Measurements from ENCODE around the gene AKAP7. TPM values are rescaled to one million over a fixed set of nuclear protein-coding genes. Genes with fewer than 3 reads are reported as not detected.

Gene AKAP7
- total and polyA plus RNA-seq, 8 donors = 20.5 to 82.0 (median 25.9) TPM

DNA sequence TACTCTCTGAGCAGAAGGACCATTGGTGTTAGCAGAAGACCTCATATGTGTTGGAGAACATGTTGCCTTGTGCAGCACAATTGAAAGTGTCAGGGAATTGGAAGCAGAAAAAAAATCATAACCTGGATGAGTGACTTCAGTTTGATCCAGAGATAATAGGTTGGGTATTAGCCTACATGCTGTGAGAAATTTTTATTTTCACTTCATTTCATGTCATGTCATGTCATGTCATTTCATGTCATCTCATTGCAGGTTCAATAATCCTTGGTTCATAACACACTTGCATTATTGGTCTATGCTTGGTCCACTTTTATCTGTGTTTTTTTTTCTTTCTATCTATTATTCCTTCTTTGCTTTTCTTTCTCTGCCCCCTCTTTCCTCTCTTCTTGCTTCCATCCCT, 34.3 kb downstream of the AKAP7 start:
- TF ChIP-seq, protein P1, sequence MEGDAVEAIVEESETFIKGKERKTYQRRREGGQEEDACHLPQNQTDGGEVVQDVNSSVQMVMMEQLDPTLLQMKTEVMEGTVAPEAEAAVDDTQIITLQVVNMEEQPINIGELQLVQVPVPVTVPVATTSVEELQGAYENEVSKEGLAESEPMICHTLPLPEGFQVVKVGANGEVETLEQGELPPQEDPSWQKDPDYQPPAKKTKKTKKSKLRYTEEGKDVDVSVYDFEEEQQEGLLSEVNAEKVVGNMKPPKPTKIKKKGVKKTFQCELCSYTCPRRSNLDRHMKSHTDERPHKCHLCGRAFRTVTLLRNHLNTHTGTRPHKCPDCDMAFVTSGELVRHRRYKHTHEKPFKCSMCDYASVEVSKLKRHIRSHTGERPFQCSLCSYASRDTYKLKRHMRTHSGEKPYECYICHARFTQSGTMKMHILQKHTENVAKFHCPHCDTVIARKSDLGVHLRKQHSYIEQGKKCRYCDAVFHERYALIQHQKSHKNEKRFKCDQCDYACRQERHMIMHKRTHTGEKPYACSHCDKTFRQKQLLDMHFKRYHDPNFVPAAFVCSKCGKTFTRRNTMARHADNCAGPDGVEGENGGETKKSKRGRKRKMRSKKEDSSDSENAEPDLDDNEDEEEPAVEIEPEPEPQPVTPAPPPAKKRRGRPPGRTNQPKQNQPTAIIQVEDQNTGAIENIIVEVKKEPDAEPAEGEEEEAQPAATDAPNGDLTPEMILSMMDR (IDR thresholded peaks at IDR 0.05) = no peak
- FAIRE-seq = no peak
- Histone ChIP-seq H3K4me1 (peaks cover 0 to 7% (median 5%) of the 10 kb centered on the region in 3 donors), H3K36me3 (no peaks in the 10 kb centered on the region), H3K27me3 (no peaks in the 10 kb centered on the region), H3K27ac (no peak overlapping the region), H3K4me3 (no peak overlapping the region), H3K9me3 (no peaks in the 10 kb centered on the region)
- no peak for DNase-seq
- intact Hi-C loops (cut with DNase I) = no loop called here
- ATAC-seq = no peak

DNA sequence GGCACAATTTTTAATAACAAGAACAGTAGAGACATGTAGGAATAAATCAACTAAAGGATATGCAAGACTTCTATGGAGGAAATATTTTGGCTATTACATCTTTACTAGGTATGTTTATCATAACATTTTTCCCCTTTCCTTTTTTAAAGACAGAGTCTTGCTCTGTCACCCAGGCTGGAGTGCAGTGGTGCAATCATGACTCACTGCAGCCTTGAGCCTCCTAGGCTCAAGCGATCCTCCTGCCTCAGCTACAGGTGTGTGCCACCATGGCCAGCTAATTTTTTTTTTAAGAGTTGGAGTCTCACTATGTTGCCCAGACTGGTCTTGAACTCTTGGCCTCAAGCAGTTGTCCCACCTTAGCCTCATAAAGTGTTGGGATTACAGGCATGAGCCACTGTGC, 37.0 kb downstream of the AKAP7 start:
- Histone ChIP-seq H3K4me1 (peaks cover 0 to 7% (median 5%) of the 10 kb centered on the region in 3 donors), H3K27me3 (no peaks in the 10 kb centered on the region), H3K27ac (no peak overlapping the region), H3K4me3 (no peak overlapping the region), H3K36me3 (no peaks in the 10 kb centered on the region), H3K9me3 (no peaks in the 10 kb centered on the region)
- FAIRE-seq = no peak
- TF ChIP-seq, protein P1 (IDR thresholded peaks at IDR 0.05) = no peak
- no peak for ATAC-seq
- intact Hi-C loops (cut with DNase I) = no loop called here
- no peak for DNase-seq
- 95 to 97% methylated on average over 1 of the region's 1 CpG for WGBS, 2 donors

DNA sequence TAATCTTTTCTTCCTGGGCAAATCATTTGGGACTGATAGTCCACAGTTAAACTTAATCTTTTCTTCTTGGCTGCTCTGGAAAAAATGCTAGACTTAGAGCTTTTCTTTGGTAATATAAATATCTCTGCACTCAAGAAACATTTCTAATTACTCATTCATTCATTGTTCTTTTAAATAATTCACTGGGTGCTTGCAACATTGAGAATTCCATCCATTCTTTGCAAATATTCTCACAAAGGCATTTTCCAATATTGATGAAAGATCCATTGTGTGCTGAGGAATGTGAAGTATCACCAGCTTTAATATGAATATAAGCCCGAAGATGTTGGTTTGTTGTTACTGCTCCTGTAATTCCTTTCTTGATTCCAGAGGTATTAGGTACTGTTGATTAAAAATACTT, 38.4 kb downstream of the AKAP7 start:
- Histone ChIP-seq H3K27me3 (no peaks in the 10 kb centered on the region), H3K4me1 (peaks cover 0 to 7% (median 5%) of the 10 kb centered on the region in 3 donors), H3K27ac (no peak overlapping the region), H3K36me3 (no peaks in the 10 kb centered on the region), H3K4me3 (no peak overlapping the region), H3K9me3 (no peaks in the 10 kb centered on the region)
- intact Hi-C loops (cut with DNase I) = no loop called here
- ATAC-seq (peak in 1 of 4 donors; percentile 49), FAIRE-seq (no peak), DNase-seq (no peak)
- TF ChIP-seq, protein P1 (IDR thresholded peaks at IDR 0.05) = no peak
- WGBS, 2 donors = 30 to 31% methylated on average over 1 of the region's 1 CpG

DNA sequence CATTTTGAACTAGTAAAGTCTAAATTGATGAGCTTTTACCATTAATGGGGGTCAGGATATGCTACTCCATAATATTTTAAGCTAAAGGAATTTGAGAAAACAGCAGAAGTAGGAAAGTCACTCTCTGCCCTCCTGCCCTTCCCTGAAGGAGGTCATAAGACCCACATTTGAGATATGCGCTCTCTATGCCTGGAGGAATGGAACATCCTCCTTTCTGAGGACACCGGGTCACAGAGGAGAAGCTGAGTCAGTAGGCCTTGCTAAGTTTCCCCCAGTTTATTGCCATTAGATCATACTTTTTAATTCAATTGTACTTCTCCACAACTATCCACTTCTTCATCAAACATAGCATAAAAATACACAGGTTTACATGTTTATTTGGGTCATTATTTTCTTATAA, 40.3 kb downstream of the AKAP7 start:
- TF ChIP-seq, protein P1 (IDR thresholded peaks at IDR 0.05) = no peak
- 96 to 99% methylated on average over 2 of the region's 2 CpGs for WGBS, 2 donors
- Histone ChIP-seq H3K9me3 (no peaks in the 10 kb centered on the region), H3K27me3 (no peaks in the 10 kb centered on the region), H3K4me3 (no peak overlapping the region), H3K36me3 (no peaks in the 10 kb centered on the region), H3K4me1 (peaks cover 0 to 7% (median 5%) of the 10 kb centered on the region in 3 donors), H3K27ac (no peak overlapping the region)
- DNase-seq = no peak
- no peak for ATAC-seq
- FAIRE-seq = no peak
- intact Hi-C loops (cut with DNase I) = no loop called here

DNA sequence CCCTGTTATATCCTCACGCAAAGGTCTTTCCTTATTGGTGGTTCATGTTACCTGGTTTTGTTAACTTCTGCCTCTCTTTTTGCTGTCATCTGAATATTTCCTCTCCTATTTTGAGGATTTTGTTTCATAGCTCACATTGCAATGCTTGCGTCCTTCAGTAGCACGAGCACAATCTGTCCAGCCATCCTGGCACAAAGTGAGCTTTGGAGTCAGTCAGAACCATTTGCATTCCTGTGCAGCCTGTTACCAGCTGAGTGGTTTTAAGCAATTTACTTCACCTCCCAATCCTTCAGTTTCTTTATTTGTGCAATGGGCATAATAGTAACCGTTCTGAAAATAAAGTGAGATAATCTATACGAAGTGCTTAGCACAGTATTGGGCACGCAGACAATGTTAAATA, 42.7 kb downstream of the AKAP7 start:
- DNase-seq (no peak), ATAC-seq (no peak), FAIRE-seq (no peak)
- TF ChIP-seq, protein P1 (IDR thresholded peaks at IDR 0.05) = no peak
- Histone ChIP-seq H3K36me3 (no peaks in the 10 kb centered on the region), H3K27me3 (no peaks in the 10 kb centered on the region), H3K27ac (no peak overlapping the region), H3K4me1 (peaks cover 0 to 7% (median 2%) of the 10 kb centered on the region in 3 donors), H3K9me3 (no peaks in the 10 kb centered on the region), H3K4me3 (no peak overlapping the region)
- intact Hi-C loops (cut with DNase I) = no loop called here
- 95 to 96% methylated on average over 6 of the region's 6 CpGs for WGBS, 2 donors
